Measurements from ENCODE around the gene SAMD9L.
"Not testable (repeated sequence)": the region's sequence is repeated elsewhere in the genome, so short reads cannot be mapped to it uniquely, and the experiment has no call there.

The SAMD9L gene

DNA sequence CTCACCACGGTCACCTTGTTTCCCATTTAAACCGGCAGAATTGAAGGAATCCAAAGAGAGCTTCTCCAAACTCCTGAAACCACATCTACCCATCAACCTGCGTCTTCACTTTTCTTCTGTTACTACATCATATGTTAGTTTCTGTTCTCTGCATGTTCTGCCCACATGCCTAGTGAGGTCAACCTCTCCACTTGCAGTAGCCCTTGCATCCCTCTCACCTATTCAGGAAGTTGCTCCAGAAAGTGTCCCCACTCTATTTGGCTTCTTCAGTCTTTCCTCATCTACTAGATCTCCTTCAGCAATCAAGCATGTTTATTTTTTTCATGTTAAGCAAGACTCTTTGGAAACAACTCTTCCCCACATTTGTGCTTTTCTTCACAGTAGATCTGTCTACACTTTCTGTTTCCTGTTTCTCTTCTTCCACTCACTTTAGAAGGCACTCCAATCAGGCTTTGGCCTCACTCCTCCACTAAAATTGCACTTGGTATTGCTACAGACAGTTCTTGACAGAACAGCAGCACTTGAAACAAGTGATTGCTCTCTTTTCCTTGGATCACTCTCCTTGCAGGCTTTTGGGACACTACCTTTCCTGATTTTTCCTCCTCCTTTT lies 7.5 kb downstream of the SAMD9L start:
- ChIA-PET CTCF (no interaction called here), POLR2A (no interaction called here)
- TF ChIP-seq, protein P1, sequence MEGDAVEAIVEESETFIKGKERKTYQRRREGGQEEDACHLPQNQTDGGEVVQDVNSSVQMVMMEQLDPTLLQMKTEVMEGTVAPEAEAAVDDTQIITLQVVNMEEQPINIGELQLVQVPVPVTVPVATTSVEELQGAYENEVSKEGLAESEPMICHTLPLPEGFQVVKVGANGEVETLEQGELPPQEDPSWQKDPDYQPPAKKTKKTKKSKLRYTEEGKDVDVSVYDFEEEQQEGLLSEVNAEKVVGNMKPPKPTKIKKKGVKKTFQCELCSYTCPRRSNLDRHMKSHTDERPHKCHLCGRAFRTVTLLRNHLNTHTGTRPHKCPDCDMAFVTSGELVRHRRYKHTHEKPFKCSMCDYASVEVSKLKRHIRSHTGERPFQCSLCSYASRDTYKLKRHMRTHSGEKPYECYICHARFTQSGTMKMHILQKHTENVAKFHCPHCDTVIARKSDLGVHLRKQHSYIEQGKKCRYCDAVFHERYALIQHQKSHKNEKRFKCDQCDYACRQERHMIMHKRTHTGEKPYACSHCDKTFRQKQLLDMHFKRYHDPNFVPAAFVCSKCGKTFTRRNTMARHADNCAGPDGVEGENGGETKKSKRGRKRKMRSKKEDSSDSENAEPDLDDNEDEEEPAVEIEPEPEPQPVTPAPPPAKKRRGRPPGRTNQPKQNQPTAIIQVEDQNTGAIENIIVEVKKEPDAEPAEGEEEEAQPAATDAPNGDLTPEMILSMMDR (IDR thresholded peaks at IDR 0.05; ENCODE audit: control extremely low read depth, extremely low read depth, low read depth, missing control alignments), result no peak
- no peak for DNase-seq (ENCODE audit: extremely low spot score)

DNA sequence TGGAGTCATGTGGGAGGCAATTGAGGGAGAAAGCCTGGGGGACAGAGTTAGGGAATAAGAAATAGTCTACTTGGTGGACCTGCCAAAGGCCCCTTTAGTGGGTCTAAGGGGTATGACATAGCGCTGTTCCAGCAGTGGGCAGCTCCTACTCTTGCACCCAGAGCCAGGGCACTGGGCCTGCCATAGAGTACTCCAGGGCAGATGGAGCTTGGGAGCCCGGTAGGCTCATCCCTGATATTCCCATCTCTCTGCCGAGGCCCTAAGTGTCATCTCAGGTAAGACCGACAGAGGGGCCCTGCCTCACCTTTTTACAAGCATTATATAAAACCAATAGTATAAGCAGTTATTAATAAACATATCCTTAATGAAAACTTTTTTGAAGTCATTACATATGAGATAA lies 9.6 kb downstream of the SAMD9L start:
- CTCF ChIA-PET, result no interaction called here
- no peak for DNase-seq (ENCODE audit: extremely low spot score)
- POLR2A ChIA-PET, result no interaction called here
- TF ChIP-seq, protein P1 (IDR thresholded peaks at IDR 0.05; ENCODE audit: control extremely low read depth, extremely low read depth, low read depth, missing control alignments), result no peak

DNA sequence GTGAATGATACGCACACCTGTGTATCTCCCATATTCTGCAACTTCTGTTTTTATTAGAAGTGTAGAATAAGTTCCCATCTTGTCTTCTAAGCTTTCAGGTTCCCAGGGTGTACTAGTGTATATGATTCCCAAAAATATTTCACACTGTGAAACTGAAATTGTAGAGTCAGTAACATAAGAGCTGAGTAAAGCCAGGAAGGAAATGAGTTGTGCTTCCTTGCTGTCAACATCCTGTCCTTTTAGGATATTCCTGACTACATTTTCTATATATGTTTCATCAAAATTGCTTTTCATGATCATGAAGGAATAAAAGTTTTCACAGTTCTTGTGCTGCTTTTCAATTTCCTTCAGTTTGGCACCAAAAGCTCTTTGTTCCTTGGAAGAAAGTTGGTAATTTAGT lies 15.2 kb downstream of the SAMD9L start:
- ChIA-PET CTCF (interaction anchor here (0.9 to 2.7 kb wide), 4 partner anchors 12 to 96 kb away, joined by 3 to 8 read pairs (median 4); no protein-coding TSS in a partner anchor), POLR2A (no interaction called here)
- DNase-seq (ENCODE audit: extremely low spot score), result no peak
- TF ChIP-seq, protein P1 (IDR thresholded peaks at IDR 0.05; ENCODE audit: control extremely low read depth, extremely low read depth, low read depth, missing control alignments), result no peak

GRCh38 chr7:93132216-93132615 lies 16.0 kb downstream of the SAMD9L start:
- CTCF ChIA-PET, result interaction anchor here (0.9 to 2.7 kb wide), 4 partner anchors 12 to 96 kb away, joined by 3 to 8 read pairs (median 4); no protein-coding TSS in a partner anchor
- TF ChIP-seq, protein P1 (IDR thresholded peaks at IDR 0.05; ENCODE audit: control extremely low read depth, extremely low read depth, low read depth, missing control alignments), result no peak
- DNase-seq (ENCODE audit: extremely low spot score), result no peak
- POLR2A ChIA-PET, result no interaction called here

DNA sequence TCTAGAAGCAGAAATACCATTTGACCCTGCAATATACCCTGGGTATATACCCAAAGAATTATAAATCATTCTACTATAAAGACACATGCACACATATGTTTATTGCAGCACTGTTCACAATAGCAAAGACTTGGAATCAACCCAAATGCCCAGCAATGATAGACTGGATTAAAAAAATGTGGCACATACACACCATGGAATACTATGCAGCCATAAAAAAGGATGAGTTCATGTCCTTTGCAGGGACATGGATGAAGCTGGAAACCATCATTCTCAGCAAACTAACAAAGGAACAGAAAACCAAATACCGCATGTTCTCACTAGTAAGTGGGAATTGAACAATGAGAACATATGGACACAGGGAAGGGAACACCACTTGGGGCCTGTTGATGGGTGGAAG lies 21.2 kb downstream of the SAMD9L start:
- CTCF ChIA-PET; DNase-seq (ENCODE audit: extremely low spot score); POLR2A ChIA-PET: not testable (repeated sequence)

DNA sequence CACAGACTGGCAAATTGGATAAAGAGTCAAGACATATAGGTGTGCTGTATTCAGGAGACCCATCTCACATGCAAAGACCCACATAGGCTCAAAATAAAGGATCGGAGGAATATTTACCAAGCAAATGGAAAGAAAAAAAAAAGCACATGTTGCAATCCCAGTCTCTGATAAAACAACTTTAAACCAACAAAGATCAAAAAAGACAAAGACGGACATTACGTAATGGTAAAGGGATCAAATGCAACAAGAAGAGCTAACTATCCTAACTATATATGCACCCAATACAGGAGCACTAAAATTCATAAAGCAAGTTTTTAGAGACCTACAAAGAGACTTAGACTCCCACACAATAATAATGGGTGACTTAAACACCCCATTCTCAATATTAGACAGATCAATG lies 24.7 kb downstream of the SAMD9L start:
- POLR2A ChIA-PET; CTCF ChIA-PET; DNase-seq (ENCODE audit: extremely low spot score): not testable (repeated sequence)

GRCh38 chr7:93120592-93121549 lies 27.3 kb downstream of the SAMD9L start:
- TF ChIP-seq, protein P1 (IDR thresholded peaks at IDR 0.05; ENCODE audit: control extremely low read depth, extremely low read depth, low read depth, missing control alignments), result no peak
- POLR2A ChIA-PET, result no interaction called here
- DNase-seq (ENCODE audit: extremely low spot score), result no peak
- CTCF ChIA-PET, result interaction anchor here (1.2 to 1.7 kb wide), 4 partner anchors 11 to 235 kb away, joined by 3 to 8 read pairs (median 4); no protein-coding TSS in a partner anchor

Data from GM10248 (cell line).